DMS79 (cell line): ENCODE data around the gene RAPGEF1.
"Not testable (repeated sequence)": the region's sequence is repeated elsewhere in the genome, so short reads cannot be mapped to it uniquely, and the experiment has no call there.

Experiments
- DNase-seq: peaks from one replicate; lab custom pipeline; 2025; lab: John Stamatoyannopoulos, UW

RAPGEF1 gene

GRCh38 chr9:131739959-131740648 is at the start of gene RAPGEF1:
RAPGEF1 (minus strand) TSS chr9:131740076; CDS start chr9:131739830, 246 bp downstream.
- no peak for DNase-seq

- DNase-seq = no peak
Observed at GRCh38 chr9:131788851-131789250, 49.0 kb upstream of the RAPGEF1 start.

- no peak for DNase-seq
Observed at GRCh38 chr9:131787838-131788237, 48.0 kb upstream of the RAPGEF1 start.

- DNase-seq = no peak
Observed at GRCh38 chr9:131784748-131785501, 45.0 kb upstream of the RAPGEF1 start.

GRCh38 chr9:131781069-131781468 is 41.2 kb upstream of the RAPGEF1 start:
- peak; percentile 65 for DNase-seq

GRCh38 chr9:131776473-131776872 is 36.6 kb upstream of the RAPGEF1 start:
- no peak for DNase-seq

GRCh38 chr9:131776036-131776435 is 36.2 kb upstream of the RAPGEF1 start:
- DNase-seq = no peak

GRCh38 chr9:131774636-131775035 is 34.8 kb upstream of the RAPGEF1 start:
- DNase-seq = peak; percentile 49

- no peak for DNase-seq
Observed at GRCh38 chr9:131773911-131774379, 34.1 kb upstream of the RAPGEF1 start.

GRCh38 chr9:131772940-131773339 is 33.1 kb upstream of the RAPGEF1 start:
- no peak for DNase-seq

GRCh38 chr9:131771646-131772045 is 31.8 kb upstream of the RAPGEF1 start:
- DNase-seq = no peak

GRCh38 chr9:131769361-131769760 is 29.5 kb upstream of the RAPGEF1 start:
- no peak for DNase-seq

GRCh38 chr9:131764568-131764967 is 24.7 kb upstream of the RAPGEF1 start:
- DNase-seq = no peak

GRCh38 chr9:131762356-131762932 is 22.6 kb upstream of the RAPGEF1 start:
- DNase-seq = no peak

- peak; percentile 73 for DNase-seq
Observed at GRCh38 chr9:131759017-131759647, 19.3 kb upstream of the RAPGEF1 start.

GRCh38 chr9:131757549-131757948 is 17.7 kb upstream of the RAPGEF1 start:
- no peak for DNase-seq

GRCh38 chr9:131755541-131756198 is 15.8 kb upstream of the RAPGEF1 start:
- DNase-seq = peak; percentile 27

- peak; percentile 92 for DNase-seq
Observed at GRCh38 chr9:131754846-131755245, 15.0 kb upstream of the RAPGEF1 start.

GRCh38 chr9:131753751-131754150 is 13.9 kb upstream of the RAPGEF1 start:
- DNase-seq = not testable (repeated sequence)

- DNase-seq = no peak
Observed at GRCh38 chr9:131752231-131752884, 12.5 kb upstream of the RAPGEF1 start.

GRCh38 chr9:131748411-131748955 is 8.6 kb upstream of the RAPGEF1 start:
- DNase-seq = no peak
